Neural progenitor cell (in vitro differentiated cells): Measurements from ENCODE around the gene GABBR2.

Experiments used
- EZH2 ChIP-seq: fragments of 200-600 bp; sonication (generic); IDR thresholded peaks from 2 replicates; pipeline ENCODE4 v1.6.1; 2017; ENCODE audit warnings: antibody characterized with exemption, mild to moderate bottlenecking, moderate library complexity
- EZH2phosphoT487 ChIP-seq: fragments of 200-600 bp; sonication (generic); IDR thresholded peaks from 2 replicates; pipeline ENCODE4 v1.6.1; 2017; ENCODE audit warnings: antibody characterized with exemption
- TF ChIP-seq, protein P1 (sequence below): fragments of 200-600 bp; sonication (generic); IDR thresholded peaks from 2 replicates; pipeline ENCODE4 v1.5.1; 2017; ENCODE audit warnings: antibody characterized with exemption, mild to moderate bottlenecking

DNA sequence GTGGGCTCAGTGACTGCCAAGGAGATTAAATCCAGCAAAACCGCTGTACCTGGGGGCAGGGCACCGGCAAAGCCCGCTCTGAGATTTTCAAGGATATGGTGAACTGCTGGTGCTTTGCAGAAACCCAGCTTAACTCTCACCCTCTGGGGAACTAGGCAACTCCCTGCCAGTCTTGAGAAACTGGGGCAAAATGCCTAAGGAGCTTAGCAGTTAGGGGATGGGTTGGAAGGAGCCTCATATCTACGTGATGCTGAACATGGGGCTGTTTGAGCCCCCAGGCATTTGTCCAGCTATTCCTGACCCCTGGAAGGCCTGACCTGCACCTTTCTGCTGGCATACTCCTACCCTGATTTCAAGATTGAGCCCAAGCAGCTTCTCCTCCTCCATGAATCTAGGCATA is 344.6 kb downstream of the GABBR2 start:
- TF ChIP-seq, protein P1, sequence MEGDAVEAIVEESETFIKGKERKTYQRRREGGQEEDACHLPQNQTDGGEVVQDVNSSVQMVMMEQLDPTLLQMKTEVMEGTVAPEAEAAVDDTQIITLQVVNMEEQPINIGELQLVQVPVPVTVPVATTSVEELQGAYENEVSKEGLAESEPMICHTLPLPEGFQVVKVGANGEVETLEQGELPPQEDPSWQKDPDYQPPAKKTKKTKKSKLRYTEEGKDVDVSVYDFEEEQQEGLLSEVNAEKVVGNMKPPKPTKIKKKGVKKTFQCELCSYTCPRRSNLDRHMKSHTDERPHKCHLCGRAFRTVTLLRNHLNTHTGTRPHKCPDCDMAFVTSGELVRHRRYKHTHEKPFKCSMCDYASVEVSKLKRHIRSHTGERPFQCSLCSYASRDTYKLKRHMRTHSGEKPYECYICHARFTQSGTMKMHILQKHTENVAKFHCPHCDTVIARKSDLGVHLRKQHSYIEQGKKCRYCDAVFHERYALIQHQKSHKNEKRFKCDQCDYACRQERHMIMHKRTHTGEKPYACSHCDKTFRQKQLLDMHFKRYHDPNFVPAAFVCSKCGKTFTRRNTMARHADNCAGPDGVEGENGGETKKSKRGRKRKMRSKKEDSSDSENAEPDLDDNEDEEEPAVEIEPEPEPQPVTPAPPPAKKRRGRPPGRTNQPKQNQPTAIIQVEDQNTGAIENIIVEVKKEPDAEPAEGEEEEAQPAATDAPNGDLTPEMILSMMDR, result no peak
- no peak for TF ChIP-seq EZH2
- TF ChIP-seq EZH2phosphoT487, result no peak
